HCT116 (cell line): Measurements from ENCODE around the gene TRIM41. TPM values are rescaled to one million over a fixed set of nuclear protein-coding genes. Genes with fewer than 3 reads are reported as not detected.

Source experiments
- ATAC-seq: fragments of 200-7000 bp; cut with Tn5 transposase; 2 replicates; pipeline ENCODE4 v1.9.1; 2020; ENCODE audit warnings: mild to moderate bottlenecking, moderate library complexity
- BruUV-seq: library from RNA; stranded (reverse); fragments of 400-500 nt; replicated peaks from 2 replicates; lab custom pipeline; 2021; lab: Mats Ljungman, UMichigan
- CTCF ChIA-PET: fragments of 300-600 bp; sonication (Branson Sonifier 250); formaldehyde crosslinking; loops from one replicate; lab custom pipeline; 2021; ENCODE audit warnings: antibody characterized with exemption; lab: Charles Lee
- POLR2A ChIA-PET: fragments of 300-600, 350-600 bp; sonication (Branson Sonifier 250); formaldehyde crosslinking; loops from one replicate; lab custom pipeline; 2021; ENCODE audit warnings: antibody characterized with exemption; lab: Charles Lee
- RAD21 ChIA-PET, 2 experiments: fragments of 300-600 bp; sonication (Branson Sonifier 250); formaldehyde crosslinking; loops; one replicate each; lab custom pipeline; 2023; ENCODE audit warnings: low total read pairs in 2 of 2; ENCODE audit not compliant: uncharacterized antibody in 2 of 2, unreplicated experiment in 2 of 2, low non-redundant PET in 1 of 2; lab: Charles Lee
- DNase-seq: peaks from one replicate; pipeline ENCODE4 v3.0.0-alpha.2; 2010; ENCODE audit warnings: low read depth, low spot score
- H2AFZ ChIP-seq: fragments of 200-600 bp; shearing (Covaris generic), sonication (generic); 2 replicates; pipeline ENCODE4 v1.6.1; 2017; ENCODE audit warnings: low read depth, mixed run types, mixed read lengths, antibody characterized with exemption, low read length; ENCODE audit not compliant: poor library complexity, severe bottlenecking
- H3K27ac ChIP-seq: 2 replicates; pipeline ENCODE4 v1.5.1; 2012; ENCODE audit warnings: low read depth, low read length
- H3K27me3 ChIP-seq: fragments of 200-600 bp; sonication (generic); 2 replicates; pipeline ENCODE4 v1.6.1; 2016; ENCODE audit warnings: mixed run types, low read length, mixed read lengths; ENCODE audit not compliant: insufficient read depth
- H3K36me3 ChIP-seq, 2 experiments: fragments of 200-500 bp in 1 of 2; fragments of 200-600 bp in 1 of 2; sonication (Bioruptor generic) in 1 of 2; sonication (generic) in 1 of 2; 2 replicates each; pipeline versions ENCODE4 v1.5.1 to v1.6.1; 2014 to 2016; ENCODE audit warnings: low read length in 2 of 2, inconsistent platforms in 1 of 2, mixed read lengths in 1 of 2, mixed run types in 1 of 2; ENCODE audit not compliant: insufficient read depth in 2 of 2, control insufficient read depth in 1 of 2
- H3K4me1 ChIP-seq, 2 experiments: fragments of 200-600 bp in 1 of 2; sonication (generic) in 1 of 2; 2 replicates each; pipeline versions ENCODE4 v1.5.1 to v1.6.1; 2012 to 2017; ENCODE audit warnings: low read length in 2 of 2, inconsistent platforms in 1 of 2, mild to moderate bottlenecking in 1 of 2, mixed read lengths in 1 of 2, mixed run types in 1 of 2, moderate library complexity in 1 of 2; ENCODE audit not compliant: insufficient read depth in 2 of 2, control insufficient read depth in 1 of 2
- H3K4me2 ChIP-seq: fragments of 200-600 bp; sonication (generic); 2 replicates; pipeline ENCODE4 v1.6.1; 2017; ENCODE audit warnings: mixed run types, low read length, mixed read lengths
- H3K4me3 ChIP-seq, 2 experiments: fragments of 200-600 bp in 1 of 2; sonication (generic) in 1 of 2; replicated peaks in 1 of 2; 2 replicates each; pipeline ENCODE4 v1.5.1; 2011 to 2016; ENCODE audit warnings: low read length in 2 of 2, control low read depth in 1 of 2, low read depth in 1 of 2, mild to moderate bottlenecking in 1 of 2, mixed read lengths in 1 of 2, mixed run types in 1 of 2
- H3K79me2 ChIP-seq: fragments of 200-600 bp; sonication (generic); 2 replicates; pipeline ENCODE4 v1.6.1; 2017; ENCODE audit warnings: mild to moderate bottlenecking, mixed run types, low read length, moderate library complexity, mixed read lengths; ENCODE audit not compliant: insufficient read depth
- H3K9ac ChIP-seq: fragments of 200-600 bp; sonication (generic); 2 replicates; pipeline ENCODE4 v1.6.1; 2016; ENCODE audit warnings: low read length, mixed read lengths
- H3K9me2 ChIP-seq: fragments of 200-600 bp; sonication (generic), shearing (Covaris generic); 2 replicates; pipeline ENCODE4 v1.6.1; 2017; ENCODE audit warnings: mixed run types, mild to moderate bottlenecking, moderate library complexity; ENCODE audit not compliant: insufficient read depth
- H3K9me3 ChIP-seq, 2 experiments: fragments of 200-500 bp in 1 of 2; fragments of 200-600 bp in 1 of 2; sonication (Bioruptor generic) in 1 of 2; sonication (generic) in 1 of 2; 2 replicates each; pipeline ENCODE4 v1.6.1; 2014 to 2017; ENCODE audit warnings: low read length in 2 of 2, mixed read lengths in 2 of 2, inconsistent platforms in 1 of 2, low read depth in 1 of 2, mild to moderate bottlenecking in 1 of 2, mixed run types in 1 of 2, moderate library complexity in 1 of 2; ENCODE audit not compliant: control insufficient read depth in 1 of 2, insufficient read depth in 1 of 2
- H4K20me1 ChIP-seq: fragments of 200-600 bp; sonication (generic), shearing (Covaris generic); 2 replicates; pipeline ENCODE4 v1.6.1; 2017; ENCODE audit warnings: mixed run types, mild to moderate bottlenecking, moderate library complexity; ENCODE audit not compliant: insufficient read depth
- ATF3 ChIP-seq: IDR thresholded peaks from 2 replicates; pipeline ENCODE4 v1.6.1; 2012
- CEBPB ChIP-seq: IDR thresholded peaks from 2 replicates; pipeline ENCODE4 v1.6.1; 2012; ENCODE audit warnings: low read depth
- EZH2 ChIP-seq: fragments of 200-600 bp; sonication (generic); IDR thresholded peaks from 2 replicates; pipeline ENCODE4 v1.6.1; 2017; ENCODE audit warnings: antibody characterized with exemption, mixed run types
- JUND ChIP-seq: IDR thresholded peaks from 2 replicates; pipeline ENCODE4 v1.6.1; 2012
- POLR2A ChIP-seq: IDR thresholded peaks from 2 replicates; pipeline ENCODE4 v1.7.0; 2011; ENCODE audit warnings: borderline replicate concordance; ENCODE audit not compliant: insufficient read depth, insufficient read length; ENCODE audit errors: extremely low read depth
- POLR2AphosphoS5 ChIP-seq: IDR thresholded peaks from 2 replicates; pipeline ENCODE4 v1.6.1; 2011; ENCODE audit warnings: mild to moderate bottlenecking, low read depth, low read length, moderate library complexity
- RAD21 ChIP-seq: IDR thresholded peaks from 2 replicates; pipeline ENCODE4 v1.6.1; 2012; ENCODE audit warnings: low read depth, mild to moderate bottlenecking
- REST ChIP-seq: IDR thresholded peaks from 2 replicates; pipeline ENCODE4 v1.6.1; 2012; ENCODE audit warnings: low read depth
- SIN3A ChIP-seq: IDR thresholded peaks from 2 replicates; pipeline ENCODE4 v1.6.1; 2012; ENCODE audit warnings: low read depth
- SP1 ChIP-seq: IDR thresholded peaks from 2 replicates; pipeline ENCODE4 v1.6.1; 2012; ENCODE audit warnings: low read depth
- TCF7L2 ChIP-seq: IDR thresholded peaks from 2 replicates; pipeline ENCODE4 v1.7.0; 2011; ENCODE audit warnings: borderline replicate concordance, inconsistent platforms; ENCODE audit not compliant: insufficient read depth, insufficient read length; ENCODE audit errors: extremely low read depth
- YY1 ChIP-seq: IDR thresholded peaks from 2 replicates; pipeline ENCODE4 v1.6.1; 2011; ENCODE audit warnings: low read length, low read depth, moderate library complexity, mild to moderate bottlenecking; ENCODE audit not compliant: insufficient replicate concordance; ENCODE audit errors: extremely low read depth
- ZFX ChIP-seq: fragments of 450-650 bp; IDR thresholded peaks from 2 replicates; pipeline ENCODE4 v1.6.1; 2017
- ZNF274 ChIP-seq: fragments of 200-500 bp; sonication (Bioruptor generic); IDR thresholded peaks from 2 replicates; pipeline ENCODE4 v1.6.1; 2014; ENCODE audit warnings: mild to moderate bottlenecking, low read depth, low read length, inconsistent platforms
- intact Hi-C: fragments of 100-400 bp; cut with micrococcal nuclease; formaldehyde crosslinking; loops from 2 replicates; pipeline ENCODE4 v1.10.0; 2022
- total RNA-seq: library from RNA; stranded (reverse); gene quantifications from one replicate; pipeline ENCODE4 v1.2.1, GENCODE V29; 2021; ENCODE audit not compliant: unreplicated experiment

Gene TRIM41
- total RNA-seq, 1 experiment from 2014 or later = 51.8 TPM

- no peak for TF ChIP-seq EZH2
- no peak for TF ChIP-seq POLR2A
- no peak for TF ChIP-seq JUND
- TF ChIP-seq REST = no peak
- TF ChIP-seq ZFX = no peak
- TF ChIP-seq SP1 = no peak
- no peak for TF ChIP-seq ZNF274
- no peak for TF ChIP-seq CEBPB
- no peak for TF ChIP-seq POLR2AphosphoS5
- no peak for TF ChIP-seq RAD21
- TF ChIP-seq TCF7L2 = no peak
- no peak for TF ChIP-seq SIN3A
- no peak for TF ChIP-seq ATF3
- TF ChIP-seq YY1 = no peak
- peaks cover 4 to 19% of the 10 kb centered on the region in 2 experiments for H3K4me1 ChIP-seq
- no peaks in the 10 kb centered on the region for H3K9me3 ChIP-seq
- POLR2A ChIA-PET = no interaction called here
- no peak overlapping the region for H3K4me2 ChIP-seq
- H3K27me3 ChIP-seq = no peaks in the 10 kb centered on the region
- intact Hi-C loops = no loop called here
- RAD21 ChIA-PET = no interaction called here
- no peak overlapping the region for H2AFZ ChIP-seq
- BruUV-seq = no TSS peak
- H3K27ac ChIP-seq = no peak overlapping the region
- H3K9me2 ChIP-seq = no peaks in the 10 kb centered on the region
- CTCF ChIA-PET = no interaction called here
- H3K79me2 ChIP-seq = 0 out of 2 replicates have a peak, but pooled peaks cover 6% of the 10 kb centered on the region
- DNase-seq (no peak), ATAC-seq (no peak)
- H4K20me1 ChIP-seq = no peaks in the 10 kb centered on the region
- H3K36me3 ChIP-seq = no peaks in the 10 kb centered on the region
- H3K9ac ChIP-seq = no peak overlapping the region
- no peak overlapping the region for H3K4me3 ChIP-seq
Observed at GRCh38 chr5:181195249-181195761, 27.8 kb upstream of the TRIM41 start.
